Mononuclear cell (primary cell): Measurements from ENCODE around the gene METTL22. TPM values are rescaled to one million over a fixed set of nuclear protein-coding genes. Genes with fewer than 3 reads are reported as not detected.

ENCODE experiments used
- H3K27me3 ChIP-seq: 2 replicates; pipeline ENCODE4 v1.6.0; 2011; ENCODE audit warnings: low read length, control low read depth; ENCODE audit not compliant: insufficient read depth
- H3K4me1 ChIP-seq: 2 replicates; pipeline ENCODE4 v1.5.1; 2011; ENCODE audit warnings: mild to moderate bottlenecking, low read length, control low read depth; ENCODE audit not compliant: insufficient read depth
- H3K4me3 ChIP-seq: 2 replicates; pipeline ENCODE4 v1.5.1; 2011; ENCODE audit warnings: mild to moderate bottlenecking, low read length, moderate library complexity
- H3K9me3 ChIP-seq: 2 replicates; pipeline ENCODE4 v1.5.1; 2011; ENCODE audit warnings: low read depth, mild to moderate bottlenecking, control low read depth, low read length
- total RNA-seq: library from RNA; depleted of rRNA; stranded (reverse); fragments of >200 nt; gene quantifications from one replicate; pipeline ENCODE4 v1.2.3, GENCODE V29; 2012

The METTL22 gene
- total RNA-seq, 1 donor: 19.6 TPM

DNA sequence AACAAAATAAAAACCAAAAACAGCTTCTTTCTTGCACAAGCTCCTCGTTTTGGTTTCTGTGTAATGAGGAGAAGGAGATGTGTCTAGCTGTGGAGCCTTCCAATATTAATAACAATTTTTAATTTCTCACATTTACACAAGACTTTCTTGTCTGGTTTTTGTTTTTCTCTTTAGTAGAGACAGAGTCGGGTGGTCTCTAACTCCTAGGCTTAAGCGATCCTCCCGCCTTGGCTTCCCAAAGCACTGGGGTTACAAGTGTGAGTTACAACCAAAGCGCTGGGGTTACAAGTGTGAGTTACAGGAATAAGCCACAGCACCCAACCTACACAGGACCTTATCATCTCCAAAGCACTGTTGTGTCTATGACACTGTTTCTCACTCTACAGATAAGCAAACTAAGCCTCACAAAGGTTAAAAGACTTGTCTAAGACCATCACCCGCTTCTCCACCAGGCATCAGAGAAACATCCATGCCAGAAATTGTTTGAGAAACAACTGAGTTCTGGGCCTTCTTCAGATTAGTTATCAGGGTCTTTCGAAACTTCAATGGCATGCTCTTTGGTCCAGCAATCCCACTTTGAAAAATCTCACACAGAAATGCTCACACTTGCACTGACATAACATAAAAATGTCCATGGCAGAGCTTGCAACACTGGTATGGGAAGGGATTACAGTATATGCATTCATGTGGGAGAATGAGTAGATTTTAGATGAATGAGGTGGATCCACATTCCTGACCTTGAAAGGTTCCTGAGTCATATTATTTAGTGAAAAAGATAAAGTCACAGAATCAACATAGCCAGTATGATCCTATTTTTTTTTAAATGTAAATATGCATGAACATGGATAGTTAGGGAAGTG, 56.8 kb downstream of the METTL22 start:
- Histone ChIP-seq H3K9me3 (no peaks in the 10 kb centered on the region), H3K4me3 (no peak overlapping the region), H3K27me3 (no peaks in the 10 kb centered on the region), H3K4me1 (peaks cover 14% of the 10 kb centered on the region)

- H3K9me3 ChIP-seq: no peaks in the 10 kb centered on the region
- H3K4me1 ChIP-seq: peaks cover 14% of the 10 kb centered on the region
- no peaks in the 10 kb centered on the region for H3K27me3 ChIP-seq
- H3K4me3 ChIP-seq: no peak overlapping the region
Measured at GRCh38 chr16:8679151-8679550, 57.7 kb downstream of the METTL22 start.

DNA sequence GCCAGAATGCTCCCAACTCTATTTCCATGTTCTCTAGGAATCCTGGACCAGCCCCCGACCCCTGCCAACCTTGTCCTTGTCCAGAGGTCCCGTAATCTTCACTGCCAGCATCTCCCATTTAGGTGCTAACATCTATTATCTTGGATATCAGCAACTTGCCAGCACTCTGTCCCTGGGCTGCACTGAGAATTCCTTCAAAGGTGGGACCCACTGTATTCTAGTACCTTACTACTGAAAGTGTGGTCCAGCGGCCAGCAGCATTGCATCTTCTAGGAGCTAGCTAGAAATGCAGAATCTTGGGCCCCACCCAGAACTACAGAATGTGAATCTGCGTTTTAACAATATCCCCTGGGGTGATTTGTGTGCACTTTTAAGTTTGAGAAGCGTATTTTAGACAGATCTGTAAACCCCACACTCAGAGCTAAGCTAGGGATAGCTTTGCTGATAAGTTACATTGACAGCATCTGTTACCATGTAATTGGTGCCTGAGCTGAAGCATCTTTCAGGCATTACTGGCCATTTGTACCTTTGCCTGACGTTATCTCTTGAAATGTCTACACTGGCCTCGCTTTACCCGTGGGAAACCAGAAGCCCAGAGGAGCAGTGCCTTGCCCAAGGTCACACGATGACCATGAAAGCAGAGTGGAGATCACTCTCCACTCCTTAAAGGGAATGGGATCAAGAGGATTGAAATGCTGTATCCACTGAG, 61.2 kb downstream of the METTL22 start:
- Histone ChIP-seq H3K27me3 (no peaks in the 10 kb centered on the region), H3K4me3 (no peak overlapping the region), H3K9me3 (no peaks in the 10 kb centered on the region), H3K4me1 (no peaks in the 10 kb centered on the region)

GRCh38 chr16:8683640-8684039, 62.1 kb downstream of the METTL22 start:
- no peaks in the 10 kb centered on the region for H3K4me1 ChIP-seq
- H3K27me3 ChIP-seq: no peaks in the 10 kb centered on the region
- no peak overlapping the region for H3K4me3 ChIP-seq
- H3K9me3 ChIP-seq: no peaks in the 10 kb centered on the region

DNA sequence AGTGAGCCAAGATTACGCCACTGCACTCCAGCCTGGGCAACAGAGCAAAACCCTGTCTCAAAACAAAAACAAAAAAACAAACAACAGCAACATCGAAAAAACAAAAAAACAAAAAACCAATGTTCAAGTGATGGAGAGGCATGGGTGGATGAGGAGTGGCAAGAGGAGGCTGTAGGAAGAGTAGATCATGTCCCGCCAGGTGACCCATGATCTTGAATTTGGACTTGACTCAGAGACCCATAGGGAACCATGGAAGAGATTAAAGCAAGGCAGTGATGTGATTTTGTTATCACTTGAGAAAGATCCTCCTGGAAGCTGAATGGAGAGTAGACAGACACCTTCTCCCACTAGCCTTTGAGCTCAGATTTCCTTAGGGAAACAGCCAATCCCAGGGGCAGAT, 64.1 kb downstream of the METTL22 start:
- H3K4me1 ChIP-seq: no peaks in the 10 kb centered on the region
- H3K9me3 ChIP-seq: peaks cover 13% of the 10 kb centered on the region
- no peaks in the 10 kb centered on the region for H3K27me3 ChIP-seq
- H3K4me3 ChIP-seq: no peak overlapping the region

DNA sequence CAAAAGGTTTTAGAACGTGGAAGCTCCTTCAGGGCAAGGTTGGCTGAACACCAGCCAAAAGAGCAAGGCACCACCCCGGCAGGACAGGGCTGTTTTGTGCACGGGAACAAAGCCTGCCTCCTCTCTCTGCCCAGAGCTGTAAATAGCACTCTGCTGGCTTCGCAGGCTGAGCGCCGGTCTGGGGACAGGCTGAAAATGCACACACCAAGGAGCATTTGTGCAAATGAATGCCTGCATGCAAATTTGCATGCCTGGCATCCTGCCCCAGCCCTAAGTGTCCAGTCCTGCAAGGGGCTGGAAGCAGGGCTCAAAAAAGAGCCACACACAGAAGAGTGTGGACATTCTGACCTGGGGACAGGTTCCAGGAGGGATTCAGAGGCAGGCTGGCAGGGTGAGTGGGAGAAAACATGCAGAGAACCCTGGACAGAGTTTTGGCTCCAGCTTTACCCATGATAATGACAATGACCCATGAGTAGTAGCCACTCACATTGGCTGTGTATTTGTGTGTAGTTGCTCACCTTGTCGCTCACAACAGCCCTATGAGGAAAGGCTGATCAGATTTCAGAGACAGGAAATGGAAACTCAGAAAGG, 64.6 kb downstream of the METTL22 start:
- no peak overlapping the region for H3K4me3 ChIP-seq

GRCh38 chr16:8686879-8687278, 65.4 kb downstream of the METTL22 start:
- H3K4me3 ChIP-seq: no peak overlapping the region
- peaks cover 13% of the 10 kb centered on the region for H3K9me3 ChIP-seq
- H3K27me3 ChIP-seq: no peaks in the 10 kb centered on the region

More for the DNA sequence above, 64.6 kb downstream of the METTL22 start:
- peaks cover 13% of the 10 kb centered on the region for H3K9me3 ChIP-seq
- H3K27me3 ChIP-seq: no peaks in the 10 kb centered on the region
- H3K4me1 ChIP-seq: no peaks in the 10 kb centered on the region

DNA sequence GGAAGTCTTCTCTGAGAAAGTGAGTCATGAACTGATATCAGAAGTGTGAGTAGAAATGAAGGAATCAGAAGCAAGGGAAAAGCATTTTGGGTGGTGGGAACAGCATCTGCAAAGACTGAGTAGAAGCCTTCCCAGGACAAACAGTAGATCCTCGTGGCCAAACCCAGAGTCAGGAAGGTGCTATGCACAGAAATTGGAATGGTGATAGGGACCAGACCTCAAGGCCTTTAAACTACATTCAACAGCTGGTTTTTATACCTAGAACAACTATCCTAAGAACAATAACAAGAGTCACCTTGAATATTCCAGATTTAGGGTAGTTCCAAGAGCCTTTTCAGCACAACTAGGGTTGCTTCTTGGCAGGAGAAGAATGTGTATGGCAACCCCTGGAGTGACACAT, 68.2 kb downstream of the METTL22 start:
- Histone ChIP-seq H3K9me3 (peaks cover 13% of the 10 kb centered on the region), H3K4me3 (no peak overlapping the region), H3K4me1 (no peaks in the 10 kb centered on the region), H3K27me3 (no peaks in the 10 kb centered on the region)

More at GRCh38 chr16:8686879-8687278, 65.4 kb downstream of the METTL22 start:
- no peaks in the 10 kb centered on the region for H3K4me1 ChIP-seq

- no peaks in the 10 kb centered on the region for H3K4me1 ChIP-seq
- H3K9me3 ChIP-seq: peaks cover 13% of the 10 kb centered on the region
- no peak overlapping the region for H3K4me3 ChIP-seq
- no peaks in the 10 kb centered on the region for H3K27me3 ChIP-seq
Measured at GRCh38 chr16:8691728-8692127, 70.2 kb downstream of the METTL22 start.

DNA sequence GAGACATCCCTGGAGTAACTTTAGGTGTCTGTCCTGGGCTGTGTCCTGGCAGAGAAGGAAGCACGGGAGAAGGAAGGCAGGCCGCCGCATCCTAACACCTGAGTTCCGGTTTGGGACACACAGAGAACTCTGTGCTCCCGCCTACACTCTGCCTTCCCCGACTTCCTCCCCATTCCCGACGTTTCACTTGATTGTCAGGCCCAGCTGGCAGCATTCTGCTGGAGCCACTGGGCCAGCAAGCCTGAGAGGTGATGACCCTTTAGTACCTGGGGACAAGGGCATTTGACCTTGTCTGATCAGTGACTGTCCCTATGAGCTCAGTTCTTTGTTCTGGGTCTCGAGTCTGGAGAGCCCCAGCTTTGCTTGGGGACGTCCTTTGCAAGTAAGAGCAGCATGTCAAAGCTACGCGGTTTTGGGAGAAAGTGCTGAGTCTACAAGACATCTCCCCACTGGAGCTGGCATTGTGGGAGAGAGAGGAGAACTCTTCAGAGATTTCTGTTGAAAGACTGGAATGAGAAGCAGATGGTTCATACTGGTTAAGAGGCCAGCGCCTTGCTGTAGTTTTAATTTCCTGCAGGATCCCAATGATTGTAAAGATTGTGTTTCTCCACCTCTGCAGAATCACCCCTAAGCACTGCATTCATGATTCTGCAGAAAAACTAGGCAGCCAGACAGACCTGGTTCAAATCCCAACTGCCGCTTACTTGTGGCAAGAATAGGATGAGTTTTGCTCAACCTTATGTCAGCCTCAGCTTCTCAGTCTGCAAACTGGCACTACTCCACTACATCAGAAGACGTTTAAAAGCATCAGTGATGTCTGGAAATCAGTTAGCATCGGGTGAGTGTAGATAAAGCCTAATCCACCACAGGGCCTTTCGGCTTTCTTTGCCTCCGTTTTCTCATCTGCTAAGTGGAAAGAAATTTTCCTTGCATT, 73.6 kb downstream of the METTL22 start:
- Histone ChIP-seq H3K4me1 (no peaks in the 10 kb centered on the region), H3K9me3 (peaks cover 2% of the 10 kb centered on the region), H3K4me3 (no peak overlapping the region), H3K27me3 (no peaks in the 10 kb centered on the region)

GRCh38 chr16:8696880-8697279, 75.4 kb downstream of the METTL22 start:
- Histone ChIP-seq H3K4me3 (no peak overlapping the region), H3K4me1 (no peaks in the 10 kb centered on the region), H3K9me3 (no peaks in the 10 kb centered on the region), H3K27me3 (no peaks in the 10 kb centered on the region)

DNA sequence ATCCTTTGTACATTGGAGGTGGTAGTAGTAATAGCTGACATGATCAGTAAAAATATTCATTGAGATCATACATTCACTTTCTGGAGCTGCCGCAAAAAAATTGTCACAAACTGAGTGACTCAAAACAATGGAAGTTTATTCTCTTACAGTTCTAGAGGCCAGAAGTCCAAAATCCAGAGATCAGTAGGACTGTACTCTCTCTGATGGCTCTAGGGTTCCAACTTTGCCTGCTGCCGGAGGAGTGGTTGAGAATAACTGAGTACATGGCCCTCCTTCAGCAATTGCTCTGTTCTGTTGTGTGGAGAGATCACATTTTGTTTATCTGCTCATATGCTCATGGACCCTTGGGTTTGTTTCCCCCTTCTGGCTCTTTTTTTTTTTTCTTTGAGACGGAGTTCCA, 76.5 kb downstream of the METTL22 start:
- no peak overlapping the region for H3K4me3 ChIP-seq
- no peaks in the 10 kb centered on the region for H3K9me3 ChIP-seq
- H3K4me1 ChIP-seq: no peaks in the 10 kb centered on the region
- no peaks in the 10 kb centered on the region for H3K27me3 ChIP-seq
